ENCODE data around the gene USP51.
"Not testable (repeated sequence)": the region's sequence is repeated elsewhere in the genome, so short reads cannot be mapped to it uniquely, and the experiment has no call there.

USP51 gene

GRCh38 chrX:55489314-55490009, at the start of gene USP51:
USP51 (minus strand) TSS chrX:55489848; CDS start chrX:55488939, 909 bp downstream.
- peak; percentile 56 for DNase-seq

- DNase-seq: no peak
Observed at GRCh38 chrX:55524487-55524886, 34.8 kb upstream of the USP51 start.

GRCh38 chrX:55523356-55523755, 33.7 kb upstream of the USP51 start:
- DNase-seq: no peak

DNA sequence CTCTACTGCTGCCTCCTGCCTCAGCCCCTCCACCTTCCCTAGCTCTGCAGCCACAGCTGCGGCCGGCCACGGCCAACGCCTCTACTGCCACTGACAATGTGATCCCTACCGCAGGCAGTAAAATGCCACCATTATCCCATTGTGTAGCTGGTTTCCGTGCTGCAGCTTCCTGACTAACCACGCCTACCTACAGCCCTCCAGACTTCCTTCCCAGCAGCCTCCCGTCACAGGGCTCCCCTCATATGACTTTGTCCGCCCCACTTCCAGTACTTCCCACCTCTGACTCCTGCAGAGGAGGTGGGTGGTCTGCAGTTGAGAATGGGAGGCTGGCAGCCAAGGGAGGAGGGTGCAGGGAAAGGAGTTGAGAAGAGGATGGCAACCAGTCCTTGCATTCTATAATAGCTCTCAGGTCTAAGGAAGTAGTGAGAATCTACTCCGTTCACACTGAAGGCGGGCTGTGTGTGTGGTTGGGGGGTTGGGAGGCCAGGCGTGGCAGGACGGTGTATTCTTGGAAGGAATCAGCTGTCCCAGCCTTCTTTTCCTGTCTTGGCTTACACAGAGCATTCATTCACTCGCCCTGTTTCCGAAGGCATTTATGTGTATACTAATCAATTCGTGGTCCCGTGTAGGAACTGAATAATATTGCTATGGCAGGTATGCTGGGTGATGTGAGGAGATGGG, 33.1 kb upstream of the USP51 start:
- DNase-seq: no peak

- no peak for DNase-seq
Observed at GRCh38 chrX:55521687-55522086, 32.0 kb upstream of the USP51 start.

- DNase-seq: not testable (repeated sequence)
Observed at GRCh38 chrX:55516794-55517481, 27.3 kb upstream of the USP51 start.

DNA sequence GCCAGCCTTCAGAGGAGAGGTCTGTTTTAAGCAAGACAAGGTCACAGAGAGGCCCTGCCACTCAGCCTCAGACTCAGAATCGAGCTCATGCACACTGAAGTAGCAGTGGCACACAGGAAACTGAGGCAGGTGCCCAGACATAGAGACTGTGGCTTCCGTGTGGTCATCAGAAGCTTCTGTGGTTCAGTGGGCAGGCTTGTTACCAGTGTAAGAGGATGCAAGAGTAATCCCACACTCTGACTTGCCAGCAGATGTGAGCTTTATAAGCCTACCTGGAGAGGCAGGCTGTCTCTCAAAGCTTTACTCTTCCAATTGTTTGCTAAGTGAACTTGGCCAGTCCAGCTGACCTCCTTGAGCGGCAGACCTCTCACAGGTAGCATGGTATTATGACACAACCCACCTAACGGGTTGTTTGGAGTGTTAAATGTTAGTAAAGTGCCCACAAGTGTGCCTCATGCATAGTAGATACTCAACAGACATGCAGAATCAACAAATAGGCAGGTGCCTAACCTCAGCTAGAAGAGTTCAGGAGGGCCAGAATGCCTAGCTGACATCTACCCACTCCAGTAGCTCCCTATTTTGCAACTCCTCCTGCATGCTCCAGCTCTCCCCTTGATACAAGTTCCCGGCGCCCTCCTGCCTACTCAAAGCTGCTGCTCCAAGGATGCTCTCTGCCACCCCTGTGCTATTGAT, 23.5 kb upstream of the USP51 start:
- not testable (repeated sequence) for DNase-seq

GRCh38 chrX:55508410-55509152, 18.9 kb upstream of the USP51 start:
- not testable (repeated sequence) for DNase-seq

DNA sequence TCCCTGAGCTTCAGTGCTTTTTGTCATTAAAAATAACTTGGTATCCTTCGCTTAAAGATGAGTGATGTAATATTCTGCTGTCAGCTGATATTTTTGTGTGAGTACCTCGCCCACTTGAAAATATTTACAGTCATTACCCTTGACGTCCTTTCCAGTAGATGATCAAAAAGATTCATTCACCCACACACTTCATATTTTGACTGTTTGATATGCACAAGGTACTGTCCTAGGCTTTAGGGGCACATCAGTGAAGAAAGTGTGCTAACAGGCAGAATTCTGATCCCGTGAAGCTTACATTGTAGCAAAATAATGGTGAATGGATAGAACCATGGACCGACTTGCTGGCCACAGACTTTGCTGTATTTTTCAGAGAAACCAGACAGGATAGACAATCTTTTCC, 18.1 kb upstream of the USP51 start:
- not testable (repeated sequence) for DNase-seq

DNA sequence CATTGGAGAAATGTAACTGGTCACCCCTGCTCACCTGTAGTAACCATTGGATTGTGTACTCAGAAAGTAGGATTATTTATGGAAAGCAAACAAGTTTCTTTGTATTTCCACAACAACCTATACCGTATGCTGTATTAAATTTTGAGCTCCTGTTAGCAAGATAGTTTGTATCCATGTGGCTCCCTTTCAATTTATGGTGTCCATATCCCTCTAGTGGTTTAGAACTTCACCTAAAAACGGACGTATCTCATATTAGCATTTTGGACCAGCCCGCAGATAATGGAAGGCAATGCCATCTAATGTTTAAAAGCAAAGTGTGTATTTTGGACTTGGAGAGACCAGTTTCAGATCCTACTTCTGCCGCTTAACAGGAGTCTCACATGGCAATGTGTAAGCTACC, 17.4 kb upstream of the USP51 start:
- not testable (repeated sequence) for DNase-seq

- peak; percentile 49 for DNase-seq
Observed at GRCh38 chrX:55490974-55491373, 1.3 kb upstream of the USP51 start.

- DNase-seq: no peak
Observed at GRCh38 chrX:55490121-55490520, 473 bp upstream of the USP51 start.

DNA sequence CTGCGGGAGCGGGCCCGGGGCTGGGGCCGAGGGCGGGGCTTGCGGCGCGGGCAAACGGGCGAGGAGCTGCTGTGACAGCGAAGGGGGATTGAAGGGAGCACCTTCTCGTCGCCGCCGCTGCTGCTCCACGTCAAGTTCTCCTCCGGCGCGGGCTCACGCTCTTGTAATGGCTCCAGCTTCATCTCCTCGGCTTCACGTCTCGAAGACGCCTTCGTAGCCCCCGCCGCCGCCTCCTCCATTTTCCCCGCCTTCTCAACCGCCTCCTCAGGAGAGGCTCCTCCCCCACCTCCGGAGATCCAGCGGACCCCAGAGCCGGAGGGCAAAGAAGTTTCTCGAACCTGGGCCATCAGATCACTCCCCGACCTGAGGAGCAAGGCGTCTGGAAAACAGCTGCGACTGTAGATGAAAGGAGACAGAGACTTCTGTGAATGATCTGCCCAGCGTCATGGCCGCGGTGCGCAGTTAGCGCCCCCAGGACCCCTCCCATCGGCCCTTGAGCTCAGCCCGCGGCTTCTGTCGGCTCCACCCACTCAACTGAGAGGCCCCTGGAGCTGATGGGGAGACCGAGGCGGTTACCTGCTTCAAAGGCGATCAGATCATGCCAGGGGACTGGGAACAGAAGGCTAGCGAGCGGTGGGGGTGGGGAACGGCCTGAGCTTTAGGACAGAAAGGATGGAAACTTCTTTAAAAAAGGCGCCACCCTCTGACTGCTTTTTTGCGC, 895 bp downstream of the USP51 start:
- DNase-seq: peak; percentile 73

DNA sequence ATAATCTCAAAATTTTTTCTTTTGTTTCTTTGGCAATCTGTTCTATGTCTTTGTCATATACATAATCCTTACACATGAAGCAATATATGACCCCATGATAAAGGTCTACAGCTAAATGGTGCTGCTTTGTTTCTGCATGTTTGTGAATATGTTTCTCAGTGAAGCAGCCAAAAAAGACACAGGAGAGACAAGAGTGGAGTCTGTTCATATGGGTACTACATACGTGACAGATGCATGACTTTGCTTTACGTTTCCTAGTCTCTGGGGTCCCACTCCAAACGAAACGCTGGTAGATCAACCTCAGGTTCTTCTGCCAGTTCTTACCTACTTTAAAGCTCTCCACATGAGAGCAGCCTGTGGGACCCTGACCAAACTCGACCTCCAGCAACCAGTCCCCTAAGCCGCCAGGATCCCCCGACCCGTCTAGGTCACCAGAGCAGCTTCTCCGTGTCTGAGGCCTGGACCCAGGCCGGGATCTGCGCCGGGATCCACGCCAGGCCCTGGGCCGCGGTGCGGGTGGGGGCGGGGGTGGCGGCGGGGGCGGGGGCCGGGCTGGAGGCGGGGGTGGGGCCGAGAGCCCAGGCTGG, 1.5 kb downstream of the USP51 start:
- DNase-seq: no peak

- peak; percentile 8 for DNase-seq
Observed at GRCh38 chrX:55487143-55487542, 2.5 kb downstream of the USP51 start.

- DNase-seq: no peak
Observed at GRCh38 chrX:55486736-55487135, 2.9 kb downstream of the USP51 start.

DNA sequence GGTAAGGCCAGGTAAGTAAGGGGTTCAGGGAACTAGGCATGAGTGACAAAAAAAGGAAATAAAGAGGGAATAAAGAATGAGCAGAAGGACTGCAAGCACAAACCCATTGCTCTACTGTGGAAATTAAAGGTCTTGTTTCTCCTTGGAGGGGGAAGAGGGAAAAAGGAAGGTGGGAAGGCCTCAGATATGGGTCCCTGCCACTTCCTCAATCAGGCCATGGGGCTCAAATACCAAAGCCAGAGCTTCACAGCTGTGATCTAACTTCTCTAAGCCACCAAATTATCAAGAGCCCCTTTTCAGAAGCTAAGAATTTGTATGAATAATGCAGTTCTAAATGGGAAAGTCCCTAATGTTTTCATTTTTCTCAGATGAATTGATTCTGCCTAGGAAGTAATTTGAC, 4.7 kb downstream of the USP51 start:
- DNase-seq: peak; percentile 7

GRCh38 chrX:55480390-55481062, 9.1 kb downstream of the USP51 start:
- peak; percentile 50 for DNase-seq

- not testable (repeated sequence) for DNase-seq
Observed at GRCh38 chrX:55479956-55480355, 9.7 kb downstream of the USP51 start.

DNA sequence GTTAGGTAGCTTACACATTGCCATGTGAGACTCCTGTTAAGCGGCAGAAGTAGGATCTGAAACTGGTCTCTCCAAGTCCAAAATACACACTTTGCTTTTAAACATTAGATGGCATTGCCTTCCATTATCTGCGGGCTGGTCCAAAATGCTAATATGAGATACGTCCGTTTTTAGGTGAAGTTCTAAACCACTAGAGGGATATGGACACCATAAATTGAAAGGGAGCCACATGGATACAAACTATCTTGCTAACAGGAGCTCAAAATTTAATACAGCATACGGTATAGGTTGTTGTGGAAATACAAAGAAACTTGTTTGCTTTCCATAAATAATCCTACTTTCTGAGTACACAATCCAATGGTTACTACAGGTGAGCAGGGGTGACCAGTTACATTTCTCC, 23.9 kb downstream of the USP51 start:
- DNase-seq: not testable (repeated sequence)

DNA sequence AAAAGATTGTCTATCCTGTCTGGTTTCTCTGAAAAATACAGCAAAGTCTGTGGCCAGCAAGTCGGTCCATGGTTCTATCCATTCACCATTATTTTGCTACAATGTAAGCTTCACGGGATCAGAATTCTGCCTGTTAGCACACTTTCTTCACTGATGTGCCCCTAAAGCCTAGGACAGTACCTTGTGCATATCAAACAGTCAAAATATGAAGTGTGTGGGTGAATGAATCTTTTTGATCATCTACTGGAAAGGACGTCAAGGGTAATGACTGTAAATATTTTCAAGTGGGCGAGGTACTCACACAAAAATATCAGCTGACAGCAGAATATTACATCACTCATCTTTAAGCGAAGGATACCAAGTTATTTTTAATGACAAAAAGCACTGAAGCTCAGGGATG, 24.5 kb downstream of the USP51 start:
- DNase-seq: not testable (repeated sequence)
